DND-41 (cell line): ENCODE data around the gene SHB.

Experiments
- ATAC-seq: fragments of 200-7000 bp; cut with Tn5 transposase; 3 replicates; pipeline ENCODE4 v1.9.1; 2021; ENCODE audit warnings: low read depth; ENCODE audit not compliant: insufficient read depth
- DNase-seq: peaks from one replicate; pipeline ENCODE4 v3.0.0-alpha.2; 2020
- H2AFZ ChIP-seq: 2 replicates; pipeline ENCODE4 v1.6.0; 2012; ENCODE audit warnings: low read depth, low read length
- H3K27ac ChIP-seq: 2 replicates; pipeline ENCODE4 v1.5.1; 2012; ENCODE audit warnings: low read length, inconsistent platforms
- H3K27me3 ChIP-seq: fragments of 200-600 bp; sonication (generic); 2 replicates; pipeline ENCODE4 v1.6.0; 2012; ENCODE audit warnings: low read length, mild to moderate bottlenecking, inconsistent platforms; ENCODE audit not compliant: insufficient read depth, poor library complexity
- H3K36me3 ChIP-seq: 2 replicates; pipeline ENCODE4 v1.5.1; 2012; ENCODE audit warnings: low read length, inconsistent platforms; ENCODE audit not compliant: insufficient read depth
- H3K4me1 ChIP-seq: 2 replicates; pipeline ENCODE4 v1.5.1; 2012; ENCODE audit warnings: mild to moderate bottlenecking, low read length; ENCODE audit not compliant: insufficient read depth
- H3K4me2 ChIP-seq: 2 replicates; pipeline ENCODE4 v1.6.0; 2012; ENCODE audit warnings: mild to moderate bottlenecking, moderate library complexity, low read length, inconsistent platforms; ENCODE audit not compliant: insufficient read depth
- H3K4me3 ChIP-seq, 2 experiments: fragments of 200-600 bp in 1 of 2; shearing (Covaris generic) in 1 of 2; 2 replicates each; pipeline ENCODE4 v1.5.1; 2012 to 2016; ENCODE audit warnings: inconsistent platforms in 2 of 2, low read length in 2 of 2, mild to moderate bottlenecking in 2 of 2, low read depth in 1 of 2, moderate library complexity in 1 of 2
- H3K79me2 ChIP-seq: 2 replicates; pipeline ENCODE4 v1.6.0; 2012; ENCODE audit warnings: low read length, inconsistent platforms; ENCODE audit not compliant: insufficient read depth
- H3K9ac ChIP-seq: 2 replicates; pipeline ENCODE4 v1.6.0; 2012; ENCODE audit warnings: low read depth, mild to moderate bottlenecking, inconsistent platforms, low read length, moderate library complexity
- H3K9me3 ChIP-seq: 2 replicates; pipeline ENCODE4 v1.5.1; 2012; ENCODE audit warnings: low read length, moderate library complexity, mild to moderate bottlenecking, inconsistent platforms; ENCODE audit not compliant: insufficient read depth, severe bottlenecking
- H4K20me1 ChIP-seq: 2 replicates; pipeline ENCODE4 v1.6.0; 2012; ENCODE audit warnings: low read length; ENCODE audit not compliant: insufficient read depth
- EZH2 ChIP-seq: IDR thresholded peaks from 3 replicates; pipeline ENCODE4 v1.6.1; 2012; ENCODE audit warnings: borderline replicate concordance, low read depth, mild to moderate bottlenecking, moderate library complexity, low read length, inconsistent platforms; ENCODE audit not compliant: severe bottlenecking
- TF ChIP-seq, protein P1 (sequence below): IDR thresholded peaks from 2 replicates; pipeline ENCODE4 v1.5.1; 2012; ENCODE audit warnings: borderline replicate concordance, low read length, moderate library complexity, mild to moderate bottlenecking; ENCODE audit not compliant: poor library complexity, severe bottlenecking; ENCODE audit errors: extremely low read depth

Gene SHB

GRCh38 chr9:37946041-37946440, 123.0 kb downstream of the SHB start:
- Histone ChIP-seq H3K4me2 (no peak overlapping the region), H3K4me1 (no peaks in the 10 kb centered on the region), H3K79me2 (no peaks in the 10 kb centered on the region), H2AFZ (no peak overlapping the region), H3K9me3 (no peaks in the 10 kb centered on the region), H3K27me3 (no peaks in the 10 kb centered on the region), H3K4me3 (no peak overlapping the region), H3K36me3 (no peaks in the 10 kb centered on the region), H3K27ac (no peak overlapping the region), H4K20me1 (no peaks in the 10 kb centered on the region), H3K9ac (no peak overlapping the region)
- ATAC-seq (no peak), DNase-seq (no peak)
- TF ChIP-seq, protein P1, sequence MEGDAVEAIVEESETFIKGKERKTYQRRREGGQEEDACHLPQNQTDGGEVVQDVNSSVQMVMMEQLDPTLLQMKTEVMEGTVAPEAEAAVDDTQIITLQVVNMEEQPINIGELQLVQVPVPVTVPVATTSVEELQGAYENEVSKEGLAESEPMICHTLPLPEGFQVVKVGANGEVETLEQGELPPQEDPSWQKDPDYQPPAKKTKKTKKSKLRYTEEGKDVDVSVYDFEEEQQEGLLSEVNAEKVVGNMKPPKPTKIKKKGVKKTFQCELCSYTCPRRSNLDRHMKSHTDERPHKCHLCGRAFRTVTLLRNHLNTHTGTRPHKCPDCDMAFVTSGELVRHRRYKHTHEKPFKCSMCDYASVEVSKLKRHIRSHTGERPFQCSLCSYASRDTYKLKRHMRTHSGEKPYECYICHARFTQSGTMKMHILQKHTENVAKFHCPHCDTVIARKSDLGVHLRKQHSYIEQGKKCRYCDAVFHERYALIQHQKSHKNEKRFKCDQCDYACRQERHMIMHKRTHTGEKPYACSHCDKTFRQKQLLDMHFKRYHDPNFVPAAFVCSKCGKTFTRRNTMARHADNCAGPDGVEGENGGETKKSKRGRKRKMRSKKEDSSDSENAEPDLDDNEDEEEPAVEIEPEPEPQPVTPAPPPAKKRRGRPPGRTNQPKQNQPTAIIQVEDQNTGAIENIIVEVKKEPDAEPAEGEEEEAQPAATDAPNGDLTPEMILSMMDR = no peak
- no peak for TF ChIP-seq EZH2

GRCh38 chr9:37944671-37945481, 124.2 kb downstream of the SHB start:
- no peak overlapping the region for H2AFZ ChIP-seq

DNA sequence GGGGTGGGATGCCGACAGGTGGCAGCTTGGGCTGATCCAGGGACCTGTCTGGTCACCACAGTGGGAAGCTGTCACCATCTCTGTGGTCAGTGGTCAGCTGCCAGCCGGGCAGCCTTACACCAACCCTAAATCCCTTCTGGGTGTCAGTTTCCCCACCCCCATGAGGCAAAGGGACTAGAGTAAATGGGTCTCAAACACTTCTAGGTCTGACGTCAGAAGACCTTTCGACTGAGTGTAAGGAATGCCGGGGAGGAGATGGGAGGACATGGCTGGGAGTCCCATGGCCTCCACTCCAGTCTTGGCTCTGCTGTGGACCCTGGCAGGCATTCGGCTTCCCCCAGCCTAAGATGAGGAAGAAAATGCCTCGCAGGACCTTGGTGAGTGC, 124.8 kb downstream of the SHB start:
- Histone ChIP-seq H3K9ac (no peak overlapping the region), H3K9me3 (no peaks in the 10 kb centered on the region), H4K20me1 (no peaks in the 10 kb centered on the region), H3K4me3 (no peak overlapping the region), H3K79me2 (no peaks in the 10 kb centered on the region), H3K36me3 (no peaks in the 10 kb centered on the region), H3K4me2 (no peak overlapping the region), H2AFZ (no peak overlapping the region), H3K27ac (no peak overlapping the region), H3K4me1 (no peaks in the 10 kb centered on the region), H3K27me3 (no peaks in the 10 kb centered on the region)
- DNase-seq = no peak
- no peak for TF ChIP-seq EZH2
- TF ChIP-seq, protein P1 = no peak
- no peak for ATAC-seq

More at GRCh38 chr9:37944671-37945481, 124.2 kb downstream of the SHB start:
- Histone ChIP-seq H3K36me3 (no peaks in the 10 kb centered on the region), H3K9me3 (no peaks in the 10 kb centered on the region), H3K4me1 (no peaks in the 10 kb centered on the region), H3K27ac (no peak overlapping the region), H3K4me3 (no peak overlapping the region), H3K9ac (no peak overlapping the region), H4K20me1 (no peaks in the 10 kb centered on the region), H3K27me3 (no peaks in the 10 kb centered on the region), H3K79me2 (no peaks in the 10 kb centered on the region), H3K4me2 (no peak overlapping the region)
- DNase-seq (no peak), ATAC-seq (no peak)
- TF ChIP-seq EZH2 = no peak
- TF ChIP-seq, protein P1 = no peak
